Ovary (tissue), 9 donors: Measurements from ENCODE around the gene LYPLA2. TPM values are rescaled to one million over a fixed set of nuclear protein-coding genes. Genes with fewer than 3 reads are reported as not detected.
"Not testable (repeated sequence)": the region's sequence is repeated elsewhere in the genome, so short reads cannot be mapped to it uniquely, and the experiment has no call there.

ENCODE experiments used
- DNase-seq, 5 donors: peaks; one replicate each; pipeline ENCODE4 v3.0.0-alpha.2; 2019 to 2020
- H3K27ac ChIP-seq, 2 donors: fragments of 200-600 bp; one replicate each; pipeline versions ENCODE4 v1.5.1 to v1.8.0; 2019 to 2022
- H3K27me3 ChIP-seq: fragments of 200-600 bp; one replicate; pipeline ENCODE4 v1.8.0; 2022
- H3K36me3 ChIP-seq: fragments of 200-600 bp; sonication (generic); one replicate; pipeline ENCODE4 v1.5.1; 2019
- H3K4me1 ChIP-seq: one replicate; pipeline ENCODE4 v1.8.1; 2013; ENCODE audit warnings: mild to moderate bottlenecking, moderate library complexity; ENCODE audit not compliant: insufficient read depth
- H3K4me3 ChIP-seq: fragments of 200-600 bp; sonication (generic); one replicate; pipeline ENCODE4 v1.5.1; 2017
- H3K9me3 ChIP-seq, 2 donors: fragments of 200-600 bp in 1 of 2; sonication (generic) in 1 of 2; one replicate each; pipeline versions ENCODE4 v1.5.1 to v1.8.1; 2013 to 2019; ENCODE audit warnings: mild to moderate bottlenecking in 1 of 2, moderate library complexity in 1 of 2
- EP300 ChIP-seq: sonication (generic); formaldehyde crosslinking; IDR thresholded peaks from one replicate; pipeline ENCODE4 v1.6.1; 2017; ENCODE audit warnings: antibody characterized with exemption
- POLR2A ChIP-seq: fragments of 450-650 bp; IDR thresholded peaks from one replicate; pipeline ENCODE4 v1.6.1; 2017; ENCODE audit warnings: antibody characterized with exemption, mild to moderate bottlenecking, moderate library complexity
- WGBS, 3 donors: extraction: QIAGEN DNeasy Blood & Tissue Kit in 1 of 3; methylation state at CpG; one replicate each; pipeline versions ENCODE4 v1.1.5 to v1.1.7; 2013 to 2017; 5-methylcytosine and 5-hydroxymethylcytosine counted together
- intact Hi-C, 4 donors: fragments of 100-400 bp; cut with DNase I; formaldehyde crosslinking; loops; one replicate each; pipeline versions ENCODE4 v1.11.0 to v1.15.1; 2022 to 2023
- polyA plus RNA-seq, 2 donors: library from polyadenylated mRNA; stranded (reverse); fragments of 200-250 nt in 1 of 2; fragments of 350-450 nt in 1 of 2; fragmentation: Illumina TruSeq in 1 of 2; extraction: RNeasy Lipid Tissue Mini Kit (QIAGEN cat#74804) in 1 of 2; gene quantifications; one replicate each; pipeline ENCODE4 v1.2.3, GENCODE V29; 2013 to 2014
- total RNA-seq, 7 donors: library from RNA; depleted of rRNA in 2 of 7; stranded (reverse); fragments of >200 nt in 2 of 7; fragmentation: NEBNext Ultra II Directional in 3 of 7; extraction: Animal tissue kit (Norgen Biotek cat#: 25700) in 3 of 7; gene quantifications; one replicate each; pipeline versions ENCODE4 v1.1.0 to v1.2.4, GENCODE V29; 2016 to 2023
- TF ChIP-seq, protein P1 (sequence below), 3 donors: fragments of 450-650 bp in 2 of 3; fragments of 200-600 bp in 1 of 3; IDR thresholded peaks; one replicate each; pipeline versions ENCODE4 v1.5.1 to v1.8.0; 2016 to 2022; ENCODE audit warnings: antibody characterized with exemption in 3 of 3, mild to moderate bottlenecking in 1 of 3
- donor health status: DM: no; HTN: no; CAD: no; lungs with moderate emphysema.
- donor health status: DM: no; HTN: no; CAD: no.
- donor health status: Bipolar disorder and iron deficiency.
- donor health status: DM: yes; HTN: yes; CAD: no.
- donor health status: DM: no; HTN: no; CAD: no.
- donor health status: DM: yes; HTN: yes; CAD: no.

LYPLA2 gene
- total and polyA plus RNA-seq, 9 donors, result 8.5 to 33.2 (median 26.0) TPM

GRCh38 chr1:23824711-23825075 is 33.7 kb downstream of the LYPLA2 start:
- Histone ChIP-seq H3K27ac (peak overlapping the region; percentile 75 to 90), H3K36me3 (no peaks in the 10 kb centered on the region), H3K27me3 (no peaks in the 10 kb centered on the region), H3K4me3 (peak overlapping the region; percentile 74), H3K9me3 (no peaks in the 10 kb centered on the region), H3K4me1 (peaks cover 3% of the 10 kb centered on the region)
- no peak for DNase-seq
- intact Hi-C loops, result no loop called here
- 1 to 2% (median 1%) methylated on average over 8 of the region's 8 CpGs for WGBS, 3 donors
- TF ChIP-seq EP300 (no peak), POLR2A (no peak)
- TF ChIP-seq, protein P1, sequence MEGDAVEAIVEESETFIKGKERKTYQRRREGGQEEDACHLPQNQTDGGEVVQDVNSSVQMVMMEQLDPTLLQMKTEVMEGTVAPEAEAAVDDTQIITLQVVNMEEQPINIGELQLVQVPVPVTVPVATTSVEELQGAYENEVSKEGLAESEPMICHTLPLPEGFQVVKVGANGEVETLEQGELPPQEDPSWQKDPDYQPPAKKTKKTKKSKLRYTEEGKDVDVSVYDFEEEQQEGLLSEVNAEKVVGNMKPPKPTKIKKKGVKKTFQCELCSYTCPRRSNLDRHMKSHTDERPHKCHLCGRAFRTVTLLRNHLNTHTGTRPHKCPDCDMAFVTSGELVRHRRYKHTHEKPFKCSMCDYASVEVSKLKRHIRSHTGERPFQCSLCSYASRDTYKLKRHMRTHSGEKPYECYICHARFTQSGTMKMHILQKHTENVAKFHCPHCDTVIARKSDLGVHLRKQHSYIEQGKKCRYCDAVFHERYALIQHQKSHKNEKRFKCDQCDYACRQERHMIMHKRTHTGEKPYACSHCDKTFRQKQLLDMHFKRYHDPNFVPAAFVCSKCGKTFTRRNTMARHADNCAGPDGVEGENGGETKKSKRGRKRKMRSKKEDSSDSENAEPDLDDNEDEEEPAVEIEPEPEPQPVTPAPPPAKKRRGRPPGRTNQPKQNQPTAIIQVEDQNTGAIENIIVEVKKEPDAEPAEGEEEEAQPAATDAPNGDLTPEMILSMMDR (IDR thresholded peaks at IDR 0.05), result no peak

GRCh38 chr1:23825076-23825761 is 34.3 kb downstream of the LYPLA2 start, which contains the start of gene HMGCL:
TSS of gene HMGCL (minus strand) at chr1:23825429. CDS start at chr1:23825415, 14 bp downstream.
- intact Hi-C loops, result no loop called here
- WGBS, 3 donors, result 1% methylated on average over 34 to 42 of the region's 42 CpGs
- DNase-seq, result peak; percentile 89 to 93 (median 92)
- no peaks in the 10 kb centered on the region for H3K27me3 ChIP-seq
- peaks cover 3% of the 10 kb centered on the region for H3K4me1 ChIP-seq
- peak within 1 kb of the TSS; percentile 74 for H3K4me3 ChIP-seq
- TF ChIP-seq, protein P1 (IDR thresholded peaks at IDR 0.05), result no peak
- peak; percentile 90 for TF ChIP-seq POLR2A
- no peak for TF ChIP-seq EP300
- no peaks in the 10 kb centered on the region for H3K9me3 ChIP-seq
- H3K27ac ChIP-seq, result peak within 1 kb of the TSS; percentile 75 to 90
- H3K36me3 ChIP-seq, result no peaks in the 10 kb centered on the region

GRCh38 chr1:23825762-23826522 is 35.0 kb downstream of the LYPLA2 start:
- intact Hi-C loops, result no loop called here

DNA sequence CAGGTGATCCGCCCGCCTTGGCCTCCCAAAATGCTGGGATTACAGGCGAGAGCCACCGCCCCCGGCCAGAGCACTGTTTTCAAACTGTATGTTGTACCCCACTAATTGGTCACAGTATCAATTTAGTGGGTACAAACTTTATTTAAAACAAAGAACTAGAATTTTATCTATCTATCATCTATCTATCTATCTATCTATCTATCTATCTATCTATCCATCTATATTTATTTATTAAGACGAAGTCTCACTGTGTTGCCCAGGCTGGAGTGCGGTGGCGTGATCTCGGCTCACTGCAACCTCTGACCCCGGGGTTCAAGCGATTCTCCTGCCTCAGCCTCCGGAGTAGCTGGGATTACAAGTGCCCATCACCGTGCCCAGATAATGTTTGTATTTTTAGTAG is 35.6 kb downstream of the LYPLA2 start:
- H3K9me3 ChIP-seq, H3K36me3 ChIP-seq, H3K27me3 ChIP-seq, intact Hi-C loops, H3K27ac ChIP-seq, DNase-seq, H3K4me3 ChIP-seq, H3K4me1 ChIP-seq: not testable (repeated sequence)
- 95% methylated on average over 13 of the region's 13 CpGs for WGBS, 3 donors

More at GRCh38 chr1:23825762-23826522, 35.0 kb downstream of the LYPLA2 start:
- H3K4me3 ChIP-seq, result peak overlapping the region; percentile 74
- no peaks in the 10 kb centered on the region for H3K27me3 ChIP-seq
- H3K27ac ChIP-seq, result peak overlapping the region in 1 of 2 donors; percentile 75
- H3K36me3 ChIP-seq, result no peaks in the 10 kb centered on the region
- 51 to 66% (median 59%) methylated on average over 24 of the region's 24 CpGs for WGBS, 3 donors
- H3K9me3 ChIP-seq, result no peaks in the 10 kb centered on the region
- TF ChIP-seq POLR2A (no peak), EP300 (no peak)
- TF ChIP-seq, protein P1 (IDR thresholded peaks at IDR 0.05), result no peak
- peaks cover 3% of the 10 kb centered on the region for H3K4me1 ChIP-seq
- DNase-seq, result no peak

- intact Hi-C loops, result no loop called here
- no peaks in the 10 kb centered on the region for H3K27me3 ChIP-seq
- H3K27ac ChIP-seq, result no peak overlapping the region
- TF ChIP-seq POLR2A, result no peak
- TF ChIP-seq EP300, result no peak
- TF ChIP-seq, protein P1 (IDR thresholded peaks at IDR 0.05), result no peak
- DNase-seq, result no peak
- peaks cover 3% of the 10 kb centered on the region for H3K4me1 ChIP-seq
- 80 to 86% (median 81%) methylated on average over 1 of the region's 1 CpG for WGBS, 3 donors
- H3K9me3 ChIP-seq, result no peaks in the 10 kb centered on the region
- no peak overlapping the region for H3K4me3 ChIP-seq
- no peaks in the 10 kb centered on the region for H3K36me3 ChIP-seq
These were observed 36.8 kb downstream of the LYPLA2 start for GRCh38 chr1:23827717-23828116.

- H3K4me1 ChIP-seq, DNase-seq: not testable (repeated sequence)
These were observed 43.2 kb downstream of the LYPLA2 start for GRCh38 chr1:23834156-23834555.

More at GRCh38 chr1:23834156-23834555, 43.2 kb downstream of the LYPLA2 start:
- intact Hi-C loops, H3K36me3 ChIP-seq, H3K27ac ChIP-seq, H3K9me3 ChIP-seq, H3K4me3 ChIP-seq, H3K27me3 ChIP-seq: not testable (repeated sequence)
- 78 to 81% (median 79%) methylated on average over 6 of the region's 6 CpGs for WGBS, 3 donors
